NCI-H2029 (cell line): Measurements from ENCODE around the gene NLGN4X.

Source experiments
- DNase-seq: peaks from one replicate; lab custom pipeline; 2025; lab: John Stamatoyannopoulos, UW

NLGN4X gene

GRCh38 chrX:5867778-5868177, 360.9 kb downstream of the NLGN4X start:
- no peak for DNase-seq

GRCh38 chrX:5857232-5857631, 371.4 kb downstream of the NLGN4X start:
- DNase-seq = no peak

DNA sequence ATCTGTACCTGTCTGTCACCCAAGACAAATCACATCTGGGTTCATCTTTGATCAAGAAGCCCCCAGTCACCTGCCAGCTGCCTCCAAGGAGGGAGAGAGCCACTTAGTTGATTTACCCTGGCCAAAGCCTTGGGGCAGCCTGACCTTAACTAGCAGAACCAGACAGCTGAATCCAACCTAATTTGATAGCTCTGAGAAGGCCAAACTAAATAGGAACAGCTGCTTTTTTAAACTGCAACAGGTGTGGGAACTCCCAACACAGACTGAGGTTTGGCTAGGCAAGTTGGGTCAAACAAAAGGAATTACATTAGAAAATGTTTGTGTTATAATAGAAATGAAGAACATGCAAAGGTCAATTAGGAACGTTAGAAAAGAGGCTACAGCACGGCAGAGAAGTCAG, 375.7 kb downstream of the NLGN4X start:
- no peak for DNase-seq

- no peak for DNase-seq
Measured at GRCh38 chrX:5842601-5843000, 386.1 kb downstream of the NLGN4X start.
